ENCODE data around the gene OR52B4.
A peak's percentile ranks its signal among the peaks of the same experiment; 100 is the strongest.
"Not testable (repeated sequence)": the region's sequence is repeated elsewhere in the genome, so short reads cannot be mapped to it uniquely, and the experiment has no call there.

OR52B4 gene

DNA sequence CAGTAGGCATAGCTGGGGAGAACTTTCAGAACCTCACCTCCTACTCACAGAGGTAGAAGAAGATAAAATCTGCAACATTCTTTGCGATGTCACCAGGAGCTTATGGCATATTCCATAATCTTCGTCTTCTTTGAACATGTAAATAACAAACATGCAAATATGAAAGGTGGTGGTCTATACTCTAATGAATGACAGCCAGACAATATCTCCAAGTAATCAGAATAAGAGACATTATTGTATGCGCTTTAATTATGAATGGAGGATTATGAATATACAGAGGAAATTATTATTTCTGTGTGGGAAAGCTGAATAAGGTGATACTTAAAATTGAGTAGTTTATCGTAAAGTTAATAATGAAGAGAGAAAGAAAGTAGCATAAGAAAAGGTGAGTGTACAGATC, at the start of gene OR52B4:
Gene OR52B4 (minus strand): TSS at position 101 of the 400 bp plus-strand sequence. CDS start 91 bp downstream, at position 10.
- DNase-seq, result no peak

GRCh38 chr11:4416816-4417215, 48.6 kb upstream of the OR52B4 start:
- DNase-seq, result no peak

GRCh38 chr11:4416306-4416705, 48.1 kb upstream of the OR52B4 start:
- no peak for DNase-seq

GRCh38 chr11:4406206-4406605, 38.0 kb upstream of the OR52B4 start:
- not testable (repeated sequence) for DNase-seq

- DNase-seq, result no peak
These were observed 25.7 kb upstream of the OR52B4 start for GRCh38 chr11:4393858-4394223.

GRCh38 chr11:4393209-4393857, 25.1 kb upstream of the OR52B4 start, which contains the start of gene TRIM21:
TSS of gene TRIM21 (minus strand) at chr11:4393702. CDS start at chr11:4390409, 3,293 bp downstream.
- DNase-seq, result peak; percentile 91

DNA sequence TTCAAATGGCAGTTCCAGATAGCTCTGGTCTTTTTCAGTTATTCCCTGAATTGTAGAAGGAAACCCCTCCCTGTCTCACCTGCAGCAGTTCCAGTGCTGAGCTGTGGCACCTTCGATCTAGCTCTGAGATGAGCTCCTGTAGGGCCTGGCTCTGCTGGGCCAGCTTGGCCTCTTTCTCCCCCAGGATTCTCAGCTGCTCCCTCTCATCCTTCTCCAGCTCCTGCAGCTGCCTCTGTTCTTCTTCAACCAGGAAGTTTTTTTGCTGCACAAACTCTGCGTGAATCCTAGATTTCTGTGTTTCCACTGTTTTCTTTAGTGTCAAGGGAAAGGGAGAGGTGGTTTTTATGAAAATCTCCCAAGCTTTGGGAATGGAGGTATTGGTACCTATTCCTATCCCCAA, 20.0 kb upstream of the OR52B4 start:
- DNase-seq, result no peak

GRCh38 chr11:4385978-4386740, 18.0 kb upstream of the OR52B4 start:
- DNase-seq, result no peak

DNA sequence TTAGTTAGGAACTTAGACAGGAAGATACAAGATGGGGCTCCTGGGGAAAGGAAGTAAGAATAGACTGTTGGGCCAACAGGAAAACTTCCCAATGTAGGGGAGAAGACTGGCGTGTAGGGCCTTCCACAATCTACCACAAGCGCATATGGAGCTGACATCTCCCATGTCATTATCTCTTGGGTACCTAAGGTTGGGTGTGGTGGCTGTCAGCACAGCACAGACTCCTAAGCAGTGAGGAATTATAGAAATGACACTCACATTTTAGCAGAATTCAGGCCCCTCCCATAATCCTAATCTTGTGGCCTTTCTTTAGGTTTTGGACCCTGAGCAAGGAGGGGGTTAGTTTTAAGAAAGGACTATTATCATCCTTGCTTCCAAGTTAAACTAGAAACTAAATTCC, 13.7 kb upstream of the OR52B4 start:
- DNase-seq, result no peak

DNA sequence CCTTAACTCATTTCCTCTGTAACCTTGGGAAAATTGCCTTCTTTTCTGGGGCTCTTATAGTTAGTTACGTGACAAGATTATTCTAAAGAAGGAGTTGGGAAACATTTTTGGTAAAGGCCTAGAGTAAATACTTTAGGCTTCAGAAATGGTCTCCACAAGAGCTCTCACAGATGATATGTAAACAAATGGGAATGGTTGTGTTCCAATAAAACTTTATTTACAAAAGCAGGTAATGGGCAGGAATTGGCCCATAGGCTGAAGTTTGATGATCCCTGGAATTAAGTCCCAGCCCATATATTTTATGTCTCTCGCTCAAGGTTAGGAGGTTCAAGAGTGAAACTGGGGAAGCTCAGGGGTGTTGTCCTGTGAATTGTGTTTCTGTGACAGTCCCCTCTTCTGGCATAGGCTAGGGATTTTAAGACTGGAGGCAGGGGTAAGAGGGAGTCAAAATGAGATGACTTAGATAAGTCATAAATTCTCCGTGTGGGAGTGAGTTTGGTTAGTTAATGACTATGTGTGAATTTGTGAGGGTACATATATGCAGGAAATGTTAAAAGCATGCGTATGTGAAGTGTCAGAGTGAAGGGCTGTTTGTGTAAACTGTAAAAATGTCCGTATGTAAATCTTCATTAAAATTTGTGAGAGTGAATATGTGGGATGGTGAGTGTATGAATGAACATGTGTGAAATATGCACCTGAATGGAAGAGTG, 7.4 kb upstream of the OR52B4 start:
- no peak for DNase-seq

DNA sequence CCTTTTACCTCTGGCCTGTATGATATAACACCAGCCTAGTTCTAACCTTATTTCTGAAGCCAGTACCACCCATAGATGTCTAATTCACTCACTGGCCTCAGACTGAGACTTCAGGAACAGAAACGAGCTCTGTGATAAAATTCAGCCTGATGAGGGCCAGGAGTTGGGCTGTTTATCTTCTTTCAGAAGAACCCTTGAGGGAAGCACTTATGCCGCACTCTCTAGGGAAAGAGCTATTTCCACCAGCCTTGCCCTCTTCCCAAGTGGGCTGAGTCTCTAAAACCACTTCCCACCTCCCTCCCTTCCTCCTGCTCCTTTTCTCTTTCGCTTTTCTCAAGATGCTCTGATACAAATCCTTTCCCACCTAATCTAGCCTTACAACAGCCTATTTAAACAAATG, 2.0 kb upstream of the OR52B4 start:
- no peak for DNase-seq

GRCh38 chr11:4348142-4348541, 20.0 kb downstream of the OR52B4 start:
- not testable (repeated sequence) for DNase-seq

DNA sequence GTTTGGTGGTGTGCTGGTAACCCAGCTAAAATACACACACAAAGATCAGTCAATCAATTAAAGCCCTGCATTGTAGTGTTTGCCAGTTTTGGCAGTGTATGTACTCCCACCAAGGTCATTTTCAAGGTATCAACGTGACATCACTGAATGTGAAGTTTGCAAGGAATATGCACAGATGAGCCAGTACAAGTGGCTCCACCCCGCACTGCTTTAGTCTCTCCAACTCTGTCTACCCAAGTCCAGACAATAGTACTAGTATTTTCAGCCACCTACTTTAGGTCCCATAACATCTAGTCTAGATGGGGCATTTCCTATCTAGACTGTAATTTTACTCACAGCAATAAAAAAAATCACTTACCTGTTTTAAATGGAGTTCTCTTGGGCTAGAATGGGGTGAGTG, 22.8 kb downstream of the OR52B4 start:
- not testable (repeated sequence) for DNase-seq

DNA sequence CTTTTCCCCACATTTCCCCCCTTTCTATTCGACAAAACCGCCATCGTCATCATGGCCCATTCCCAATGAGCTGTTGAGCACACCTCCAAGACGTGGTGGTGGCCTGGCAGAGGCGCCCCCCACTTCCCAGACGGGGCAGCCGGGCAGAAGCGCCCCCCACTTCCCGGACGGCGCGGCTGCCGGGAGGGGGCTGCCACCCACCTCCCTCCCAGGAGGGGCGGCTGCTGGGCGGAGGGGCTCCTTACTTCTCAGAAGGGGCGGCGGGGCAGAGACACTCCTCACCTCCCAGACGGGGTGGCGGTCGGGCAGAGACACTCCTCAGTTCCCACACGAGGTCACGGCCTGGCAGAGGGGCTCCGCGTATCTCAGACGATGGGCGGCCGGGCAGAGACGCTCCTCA, 33.8 kb downstream of the OR52B4 start:
- not testable (repeated sequence) for DNase-seq

Measured in femur (tissue), 1 donor.